NCI-H524 treated with DMSO at 0.1 percent for 48 hours (cell line): Measurements from ENCODE around the gene CDH18.

ENCODE experiments used
- DNase-seq: peaks from one replicate; lab custom pipeline; 2025; lab: John Stamatoyannopoulos, UW

CDH18 gene

DNA sequence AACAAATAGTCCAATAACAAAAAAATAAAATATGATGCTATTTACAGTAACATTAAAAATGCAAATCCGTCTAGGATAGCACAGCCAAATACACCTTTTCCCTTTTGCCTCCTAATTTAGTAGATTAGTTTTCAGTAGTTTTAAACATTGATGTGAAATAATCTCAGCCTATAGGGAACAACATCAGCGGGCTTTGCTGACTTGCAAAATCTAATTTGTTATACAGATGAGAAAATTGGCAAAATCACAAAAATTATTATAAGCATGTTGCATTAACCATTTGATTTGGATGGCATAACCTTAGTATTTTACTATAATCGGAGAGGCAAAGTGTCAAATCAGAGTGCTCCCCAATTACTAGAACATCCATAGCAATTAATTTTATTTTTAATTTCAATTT is 563.5 kb downstream of the CDH18 start:
- DNase-seq, result no peak
